ENCODE results near the gene JAG2.

The JAG2 gene

GRCh38 chr14:105181549-105182295, 13.1 kb upstream of the JAG2 start:
- Mint-ChIP-seq H3K27ac (no peak overlapping the region), H3K9me3 (no peaks in the 10 kb centered on the region), H3K36me3 (ENCODE audit: low read depth) (no peaks in the 10 kb centered on the region), H3K4me3 (peak overlapping the region; percentile 45), H3K27me3 (no peaks in the 10 kb centered on the region), H3K4me1 (ENCODE audit: low read depth) (peaks cover 9% of the 10 kb centered on the region)
- DNase-seq: no peak

DNA sequence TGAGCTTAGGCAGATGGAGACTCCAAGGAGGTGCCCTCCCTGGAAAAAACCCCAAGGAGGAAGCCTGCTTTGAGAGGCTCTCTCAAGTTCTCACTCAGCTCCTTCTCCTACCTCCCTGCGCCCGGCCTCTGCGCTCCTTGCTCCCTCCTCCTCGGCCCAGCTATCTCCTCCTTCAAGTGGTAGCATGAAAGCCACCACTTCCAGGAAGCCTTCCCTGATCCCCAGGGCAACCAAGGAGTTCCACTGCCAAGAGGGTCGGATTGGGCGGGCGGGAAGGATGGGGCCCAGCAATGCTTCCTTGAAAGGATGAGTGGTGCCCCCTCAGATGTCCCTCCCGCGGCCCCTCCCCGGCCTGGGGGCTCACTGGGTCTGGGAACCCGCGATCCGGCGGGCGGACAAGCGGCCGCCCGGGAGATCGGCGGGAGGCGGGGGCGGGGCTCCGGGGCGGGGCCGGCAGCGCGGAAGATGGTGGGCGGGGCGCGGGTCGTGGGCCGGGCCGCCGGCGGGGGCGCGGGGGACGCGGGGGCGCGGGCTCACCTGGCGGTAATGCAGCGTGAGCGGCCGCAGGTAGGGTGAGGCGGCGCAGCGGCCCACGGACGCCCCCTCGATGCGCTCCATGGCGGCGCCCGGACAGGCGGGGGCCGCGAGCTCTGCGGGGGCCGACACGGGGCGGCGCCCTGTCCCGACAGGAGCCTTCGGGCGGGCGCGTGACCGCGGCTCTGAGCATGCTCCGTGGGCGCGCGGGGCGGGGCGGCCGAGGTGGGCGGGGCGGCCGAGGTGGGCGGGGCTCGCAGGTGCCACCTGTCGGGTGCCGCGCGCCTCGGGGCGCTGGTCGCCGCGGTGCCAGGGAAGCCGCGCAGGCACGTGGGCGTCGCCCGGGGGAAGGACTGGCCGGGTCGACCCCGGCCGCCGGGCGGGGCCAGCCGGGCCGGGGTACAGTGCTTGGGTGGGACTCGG, 12.3 kb upstream of the JAG2 start, which contains the start of gene NUDT14:
NUDT14 (minus strand) TSS at position 721 of the 957 bp plus-strand sequence; CDS start at position 618, 103 bp downstream.
- Mint-ChIP-seq H3K27ac (peak within 1 kb of the TSS; percentile 64), H3K27me3 (no peaks in the 10 kb centered on the region)
- DNase-seq: peak; percentile 94

DNA sequence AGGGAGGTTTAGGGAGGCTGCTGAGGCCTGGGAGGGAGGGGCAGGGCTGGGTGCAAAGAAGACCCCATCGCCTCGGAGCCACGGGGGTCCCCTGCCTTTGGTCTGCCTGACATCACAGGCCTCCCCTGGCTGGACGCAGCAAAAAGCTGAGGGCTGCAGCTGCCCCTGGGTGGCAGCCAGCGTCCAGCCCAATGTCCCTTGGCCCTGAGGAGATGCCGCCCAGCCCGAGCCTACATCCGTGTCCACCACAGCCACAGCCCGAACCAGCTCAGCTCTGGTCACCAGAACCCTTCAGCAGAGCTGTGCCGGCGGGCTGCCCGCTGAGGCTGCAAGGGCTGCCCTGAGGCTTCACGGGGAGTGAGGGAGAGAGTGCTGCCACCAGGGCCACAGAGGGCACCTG, 10.6 kb upstream of the JAG2 start:
- DNase-seq: no peak
- Mint-ChIP-seq H3K4me3 (no peak overlapping the region), H3K27ac (no peak overlapping the region), H3K9me3 (no peaks in the 10 kb centered on the region), H3K27me3 (no peaks in the 10 kb centered on the region), H3K4me1 (ENCODE audit: low read depth) (peaks cover 19% of the 10 kb centered on the region), H3K36me3 (ENCODE audit: low read depth) (no peaks in the 10 kb centered on the region)

More for the DNA sequence above, 12.3 kb upstream of the JAG2 start, which contains the start of gene NUDT14:
- Mint-ChIP-seq H3K9me3 (no peaks in the 10 kb centered on the region), H3K4me1 (ENCODE audit: low read depth) (peaks cover 9% of the 10 kb centered on the region), H3K36me3 (ENCODE audit: low read depth) (no peaks in the 10 kb centered on the region), H3K4me3 (peak within 1 kb of the TSS; percentile 75)

DNA sequence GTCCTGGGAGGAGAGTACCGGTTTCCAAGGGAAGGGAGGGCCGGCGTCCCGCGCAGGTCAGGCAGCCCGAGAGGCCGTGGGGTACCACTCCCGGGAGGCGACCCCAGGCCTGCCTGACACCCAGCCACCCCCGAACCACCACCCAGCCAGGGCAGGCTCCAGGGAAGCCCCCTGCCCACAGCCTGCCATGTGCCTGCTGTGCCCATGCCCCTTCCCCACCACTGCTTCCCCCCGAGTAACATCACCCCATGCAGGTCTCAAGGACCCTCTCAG, 10.2 kb upstream of the JAG2 start:
- Mint-ChIP-seq H3K27me3 (no peaks in the 10 kb centered on the region), H3K9me3 (no peaks in the 10 kb centered on the region), H3K4me3 (no peak overlapping the region), H3K27ac (no peak overlapping the region), H3K4me1 (ENCODE audit: low read depth) (peaks cover 20% of the 10 kb centered on the region), H3K36me3 (ENCODE audit: low read depth) (no peaks in the 10 kb centered on the region)
- DNase-seq: no peak

DNA sequence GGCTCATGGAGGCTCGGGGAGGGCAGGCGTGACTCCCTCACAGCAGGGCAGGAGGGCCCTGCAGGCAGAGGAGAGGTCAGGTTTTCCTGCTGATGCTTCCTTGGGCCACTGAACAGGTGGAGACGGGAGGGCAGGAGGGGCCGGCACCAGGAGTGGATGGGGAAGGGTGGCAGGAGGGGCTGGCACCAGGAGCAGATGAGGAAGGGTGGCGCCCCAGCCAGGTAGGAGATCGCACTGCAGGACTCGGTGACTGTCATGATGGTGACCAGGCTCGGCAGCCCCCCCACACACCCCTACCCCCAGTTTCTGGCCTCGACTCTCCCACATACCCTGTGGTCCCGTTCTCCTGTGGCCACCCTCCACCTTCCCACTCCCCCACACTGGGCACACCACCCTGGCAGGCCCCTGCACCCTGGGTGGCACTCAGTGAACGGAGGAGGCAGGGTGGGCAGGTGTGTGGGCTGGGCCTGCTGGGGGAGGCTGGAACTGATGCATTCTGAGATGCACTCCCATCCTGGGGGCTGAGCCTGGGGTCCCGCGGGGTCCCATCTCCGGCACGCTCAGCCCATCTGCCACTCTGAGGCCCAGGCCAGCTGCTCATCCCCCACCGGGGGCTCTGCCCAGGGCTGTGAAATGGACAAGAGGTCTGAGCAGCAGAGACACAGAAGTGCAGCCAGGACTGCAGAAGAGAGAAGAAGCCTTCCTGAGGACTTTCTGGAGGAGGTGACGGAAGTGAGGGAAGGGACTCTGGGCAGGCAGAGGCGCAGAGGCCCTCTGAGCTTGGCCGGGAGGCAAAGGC, 9.7 kb upstream of the JAG2 start:
- H3K36me3 Mint-ChIP-seq (ENCODE audit: low read depth): no peaks in the 10 kb centered on the region
- peaks cover 20% of the 10 kb centered on the region for H3K4me1 Mint-ChIP-seq (ENCODE audit: low read depth)
- H3K27me3 Mint-ChIP-seq: no peaks in the 10 kb centered on the region
- DNase-seq: no peak
- H3K9me3 Mint-ChIP-seq: no peaks in the 10 kb centered on the region
- no peak overlapping the region for H3K27ac Mint-ChIP-seq
- H3K4me3 Mint-ChIP-seq: no peak overlapping the region

DNA sequence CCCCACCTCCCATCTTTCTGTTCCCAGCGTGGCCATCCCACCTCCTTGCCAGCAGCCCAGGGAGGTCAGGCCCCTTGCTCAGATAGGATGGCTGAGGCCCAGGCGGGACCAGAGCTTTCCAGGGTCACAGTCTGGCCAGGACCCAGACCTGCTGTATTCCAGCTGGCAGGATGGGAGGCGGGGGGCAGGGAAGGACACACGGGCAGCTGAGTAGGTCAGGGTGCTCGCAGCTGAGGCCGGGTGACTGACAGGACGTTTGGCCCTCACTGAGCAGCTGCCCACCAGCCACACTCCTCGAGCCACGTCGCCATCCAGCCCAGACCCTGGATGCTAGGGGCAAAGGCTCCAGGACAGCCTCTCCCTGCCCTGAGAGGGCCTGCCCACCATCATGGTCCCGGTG, 8.5 kb upstream of the JAG2 start:
- Mint-ChIP-seq H3K9me3 (no peaks in the 10 kb centered on the region), H3K27me3 (no peaks in the 10 kb centered on the region)

DNA sequence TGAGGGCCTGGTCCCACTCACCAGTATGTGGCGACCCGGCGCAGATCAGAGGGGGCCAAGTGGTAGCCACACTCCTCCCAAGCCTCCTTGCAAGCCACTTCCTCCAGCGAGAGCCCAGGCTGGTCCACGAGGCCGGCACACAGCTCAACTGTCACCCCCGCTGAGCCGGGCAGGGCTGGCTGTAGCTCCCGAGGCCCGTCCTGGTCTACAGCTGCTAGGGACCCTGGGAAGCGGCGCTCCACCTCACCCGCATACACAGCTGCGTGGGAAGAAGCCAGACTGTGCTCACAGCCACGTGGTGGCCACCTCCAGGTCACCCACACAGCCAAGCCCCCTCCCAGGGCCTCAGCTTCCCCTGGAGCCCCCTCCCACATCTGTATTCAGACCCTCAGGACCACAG, 7.9 kb upstream of the JAG2 start:
- H3K4me3 Mint-ChIP-seq: no peak overlapping the region
- no peak overlapping the region for H3K27ac Mint-ChIP-seq
- H3K27me3 Mint-ChIP-seq: peaks cover 3% of the 10 kb centered on the region
- peaks cover 14% of the 10 kb centered on the region for H3K4me1 Mint-ChIP-seq (ENCODE audit: low read depth)
- no peak for DNase-seq
- H3K9me3 Mint-ChIP-seq: no peaks in the 10 kb centered on the region
- no peaks in the 10 kb centered on the region for H3K36me3 Mint-ChIP-seq (ENCODE audit: low read depth)

More for the DNA sequence above, 8.5 kb upstream of the JAG2 start:
- H3K4me3 Mint-ChIP-seq: no peak overlapping the region
- peaks cover 16% of the 10 kb centered on the region for H3K4me1 Mint-ChIP-seq (ENCODE audit: low read depth)
- H3K27ac Mint-ChIP-seq: no peak overlapping the region
- no peaks in the 10 kb centered on the region for H3K36me3 Mint-ChIP-seq (ENCODE audit: low read depth)
- no peak for DNase-seq

DNA sequence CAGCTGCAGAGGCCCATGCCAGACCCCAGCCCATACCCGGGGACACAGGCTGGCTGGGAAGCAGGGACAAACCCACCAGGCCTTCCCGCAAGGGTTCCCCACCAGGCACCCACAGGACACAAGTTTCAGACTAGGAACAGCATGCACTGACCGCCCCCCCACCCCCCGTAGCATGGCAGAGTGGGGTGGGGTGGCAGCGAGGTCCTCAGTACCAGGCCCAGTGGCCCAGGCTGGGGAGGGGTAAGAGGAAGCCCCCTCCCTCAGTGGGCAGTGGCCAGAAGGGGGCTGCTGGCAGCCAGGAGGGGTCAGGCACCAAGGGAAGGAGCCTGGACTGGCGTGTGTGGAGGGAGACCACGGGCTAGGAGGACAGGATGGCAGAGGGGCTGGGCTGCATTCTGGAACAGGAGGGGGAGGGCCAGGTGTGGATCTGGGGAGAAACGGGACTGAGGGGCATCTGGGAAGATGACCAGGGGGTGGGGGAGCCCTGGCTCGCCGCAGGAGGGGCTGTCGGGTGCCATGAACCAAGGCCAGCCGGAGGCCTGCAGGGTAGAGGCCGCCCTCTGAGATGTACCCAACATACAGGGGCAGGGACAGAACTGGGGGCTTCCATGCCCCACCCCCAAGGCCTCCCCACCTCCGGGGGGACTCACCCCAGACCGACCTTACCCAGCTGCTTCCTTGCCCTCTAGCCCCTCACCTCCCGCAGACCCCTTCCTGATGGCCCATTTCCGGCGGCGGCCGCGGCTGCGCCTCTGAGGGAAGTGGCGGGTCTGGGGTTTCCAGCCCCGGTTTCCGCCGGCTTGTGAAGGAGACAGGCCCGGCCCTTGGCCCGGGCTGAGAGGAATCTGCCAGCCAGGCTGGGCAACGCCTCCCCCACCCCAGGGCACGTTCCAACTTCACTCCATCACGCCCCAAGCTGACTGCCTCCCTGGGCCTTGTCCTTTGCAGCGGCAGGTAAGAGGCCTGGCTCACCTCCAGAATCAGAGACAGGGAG, 5.6 kb upstream of the JAG2 start:
- H3K4me1 Mint-ChIP-seq (ENCODE audit: low read depth): peaks cover 18% of the 10 kb centered on the region
- DNase-seq: peak; percentile 64
- H3K36me3 Mint-ChIP-seq (ENCODE audit: low read depth): no peaks in the 10 kb centered on the region
- no peaks in the 10 kb centered on the region for H3K9me3 Mint-ChIP-seq
- H3K4me3 Mint-ChIP-seq: peak overlapping the region; percentile 20
- H3K27me3 Mint-ChIP-seq: peaks cover 17% of the 10 kb centered on the region
- peak overlapping the region; percentile 52 for H3K27ac Mint-ChIP-seq

- Mint-ChIP-seq H3K9me3 (no peaks in the 10 kb centered on the region), H3K4me3 (no peak overlapping the region), H3K4me1 (ENCODE audit: low read depth) (peaks cover 19% of the 10 kb centered on the region), H3K27ac (no peak overlapping the region), H3K36me3 (ENCODE audit: low read depth) (no peaks in the 10 kb centered on the region), H3K27me3 (peaks cover 19% of the 10 kb centered on the region)
- DNase-seq: no peak
Observed at GRCh38 chr14:105173145-105173544, 4.6 kb upstream of the JAG2 start.

GRCh38 chr14:105172476-105172875, 3.9 kb upstream of the JAG2 start:
- H3K27me3 Mint-ChIP-seq: peaks cover 19% of the 10 kb centered on the region
- no peak overlapping the region for H3K27ac Mint-ChIP-seq
- no peaks in the 10 kb centered on the region for H3K9me3 Mint-ChIP-seq
- peaks cover 19% of the 10 kb centered on the region for H3K4me1 Mint-ChIP-seq (ENCODE audit: low read depth)
- no peak for DNase-seq
- H3K4me3 Mint-ChIP-seq: no peak overlapping the region
- no peaks in the 10 kb centered on the region for H3K36me3 Mint-ChIP-seq (ENCODE audit: low read depth)

GRCh38 chr14:105171004-105171673, 2.6 kb upstream of the JAG2 start:
- Mint-ChIP-seq H3K27ac (no peak overlapping the region), H3K27me3 (peaks cover 27% of the 10 kb centered on the region), H3K9me3 (no peaks in the 10 kb centered on the region), H3K4me3 (no peak overlapping the region), H3K4me1 (ENCODE audit: low read depth) (peaks cover 22% of the 10 kb centered on the region), H3K36me3 (ENCODE audit: low read depth) (no peaks in the 10 kb centered on the region)
- no peak for DNase-seq

DNA sequence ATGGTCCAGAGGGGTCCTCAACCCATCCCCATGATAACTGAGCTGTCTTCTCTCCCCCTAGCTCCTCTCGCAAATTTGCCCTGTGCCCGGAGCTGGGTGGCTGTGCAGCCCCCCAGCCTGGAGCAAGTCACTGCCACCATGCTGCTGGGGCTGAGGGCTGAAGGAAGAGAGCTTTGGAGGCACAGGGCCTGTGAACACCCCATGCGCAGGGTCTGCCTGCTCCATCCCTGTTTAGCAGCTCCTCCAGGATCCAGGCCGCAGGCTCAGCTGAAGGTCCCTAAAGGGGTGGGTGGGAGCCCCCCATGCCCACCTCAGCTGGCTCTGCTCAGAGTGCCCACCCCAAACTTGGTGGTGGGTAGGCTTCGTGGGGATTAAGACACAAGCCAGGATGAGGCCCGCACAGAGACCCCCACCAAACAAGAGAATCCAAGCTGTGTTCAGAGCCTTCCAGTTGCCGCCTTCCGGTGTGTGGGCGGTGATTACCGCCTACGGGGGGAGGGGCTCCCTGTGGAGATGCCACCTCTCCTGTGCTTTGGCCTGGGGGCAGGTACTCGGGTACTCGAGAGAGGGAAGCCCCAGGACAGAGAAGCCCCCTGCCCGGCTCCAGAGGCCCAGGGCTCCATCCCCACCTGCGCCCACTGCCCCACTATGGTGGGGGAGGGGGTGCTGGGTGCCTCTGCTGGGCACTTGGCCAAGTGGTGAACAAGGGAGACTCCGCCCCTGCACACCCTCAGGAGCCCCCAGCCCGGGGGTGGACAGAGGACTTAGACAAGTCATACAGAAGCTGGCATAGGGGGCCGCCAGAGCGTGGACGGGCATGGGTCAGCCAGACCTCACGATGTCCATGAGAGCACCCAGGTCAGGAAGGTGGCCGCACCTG, 1.4 kb upstream of the JAG2 start:
- H3K9me3 Mint-ChIP-seq: no peaks in the 10 kb centered on the region
- peaks cover 34% of the 10 kb centered on the region for H3K27me3 Mint-ChIP-seq
- no peak overlapping the region for H3K27ac Mint-ChIP-seq
- peak overlapping the region; percentile 60 for H3K4me3 Mint-ChIP-seq
- H3K4me1 Mint-ChIP-seq (ENCODE audit: low read depth): peaks cover 21% of the 10 kb centered on the region
- no peak for DNase-seq
- H3K36me3 Mint-ChIP-seq (ENCODE audit: low read depth): no peaks in the 10 kb centered on the region

Data from activated T-cell treated with anti-CD3 and anti-CD28 coated beads, Interleukin-2, amount 50 U/mL, for 24 hours (primary cell).